ENCODE measurements around the gene CCNQ. TPM values are rescaled to one million over a fixed set of nuclear protein-coding genes. Genes with fewer than 3 reads are reported as not detected.
A peak's percentile ranks its signal among the peaks of the same experiment; 100 is the strongest.

CCNQ gene
- total and polyA plus RNA-seq, 2 of the 8 experiments (the other 6 are each of a cell fraction or from before 2014, with no cell fraction given) = 16.6 to 32.1 TPM

- CTCF ChIA-PET (ENCODE audit: partially characterized antibody) = interaction anchor here (1.2 to 28.7 kb wide), 11 partner anchors 2 to 107 kb away, joined by 3 to 408 read pairs (median 27); partner anchors contain the start of gene DUSP9
Measured at GRCh38 chrX:153646620-153647373, 47.9 kb upstream of the CCNQ start, which contains the start of gene DUSP9. TSS of gene DUSP9 (plus strand) at chrX:153647203. CDS start at chrX:153647954, 751 bp downstream.

More at GRCh38 chrX:153646620-153647373, 47.9 kb upstream of the CCNQ start, which contains the start of gene DUSP9:
- Histone ChIP-seq H3K4me2 (ENCODE audit: insufficient read depth in 1 of 2, low read depth in 2 of 2, low read length in 2 of 2) (peak within 1 kb of the TSS; percentile 61 to 63), H3K23ac (ENCODE audit: insufficient read length) (no peak within 1 kb of the TSS), H3K4me1 (replicated peaks in 1 of 4; ENCODE audit: control insufficient read depth in 3 of 4, insufficient read depth in 4 of 4, low read length in 3 of 4) (peaks cover 0 to 14% (median 7%) of the 10 kb centered on the region in 4 experiments; a peak in 4 of 7 replicates), H2AFZ (ENCODE audit: low read length) (no peak within 1 kb of the TSS), H3K4me3 (ENCODE audit: extremely low read depth in 1 of 4, insufficient read depth in 2 of 4, low read depth in 3 of 4, low read length in 4 of 4) (peak within 1 kb of the TSS in 2 of 4 experiments; percentile 4 to 48; a peak in 4 of 8 replicates), H2BK120ac (replicated peaks; ENCODE audit: low read depth, low read length) (no peak within 1 kb of the TSS), H3K79me2 (ENCODE audit: control insufficient read depth in 1 of 2, insufficient read depth in 2 of 2, low read length in 2 of 2) (no peaks in the 10 kb centered on the region), H3K79me1 (ENCODE audit: low read depth, low read length) (no peaks in the 10 kb centered on the region), H2BK5ac (ENCODE audit: low read depth, low read length) (no peak within 1 kb of the TSS), H3K14ac (ENCODE audit: insufficient read length) (no peak within 1 kb of the TSS), H3K27me3 (replicated peaks in 1 of 4; ENCODE audit: control insufficient read depth in 3 of 4, extremely low read depth in 1 of 4, insufficient read depth in 3 of 4, low read length in 3 of 4) (peaks cover 72% of the 10 kb centered on the region in 4 experiments), H4K91ac (replicated peaks; ENCODE audit: insufficient read length, low read length) (no peak within 1 kb of the TSS), H4K20me1 (replicated peaks in 1 of 2; ENCODE audit: control insufficient read depth in 1 of 2, insufficient read depth in 2 of 2, low read length in 2 of 2) (peaks cover 0 to 16% of the 10 kb centered on the region in 2 experiments), H3K23me2 (ENCODE audit: low read depth, low read length) (peaks cover 7% of the 10 kb centered on the region; the same call in 1 of the 2 replicates), H2BK12ac (ENCODE audit: low read depth, low read length) (no peak within 1 kb of the TSS), H3K4ac (replicated peaks; ENCODE audit: insufficient read length, low read depth, low read length) (no peak within 1 kb of the TSS), H2BK20ac (ENCODE audit: low read length) (no peak within 1 kb of the TSS), H4K8ac (ENCODE audit: extremely low read depth, insufficient read depth, low read length) (no peak within 1 kb of the TSS; the same call in 1 of the 2 replicates), H3K56ac (replicated peaks; ENCODE audit: insufficient read length, low read depth, low read length) (no peak within 1 kb of the TSS), H3K9me3 (ENCODE audit: insufficient read depth in 2 of 2, low read depth in 1 of 2, low read length in 1 of 2) (no peaks in the 10 kb centered on the region; a peak in 1 of 4 replicates), H4K5ac (ENCODE audit: insufficient read length, low read depth, low read length) (no peak within 1 kb of the TSS), H2AK5ac (ENCODE audit: low read depth, low read length) (0 out of 2 replicates have a peak within 1 kb of the TSS, but pooled peaks have one; percentile 1), H2BK15ac (ENCODE audit: low read length) (no peak within 1 kb of the TSS), H3K36me3 (ENCODE audit: control insufficient read depth in 2 of 4, insufficient read depth in 4 of 4, low read length in 3 of 4) (peaks cover 0 to 4% (median 0%) of the 10 kb centered on the region in 4 experiments; a peak in 1 of 8 replicates), H3K9ac (replicated peaks in 1 of 4; ENCODE audit: extremely low read depth in 1 of 4, low read depth in 3 of 4, low read length in 3 of 4) (no peak within 1 kb of the TSS), H3K27ac (ENCODE audit: low read depth, low read length) (no peak within 1 kb of the TSS), H3K18ac (ENCODE audit: extremely low read depth, low read length) (no peak within 1 kb of the TSS)
- WGBS, 2 experiments (ENCODE audit: extremely low coverage in 1 of 2, insufficient coverage in 1 of 2, insufficient read length in 1 of 2, insufficient replicate concordance in 2 of 2, low coverage in 1 of 2, low lambda C conversion rate in 2 of 2, missing lambda C conversion rate in 1 of 2) = 16% methylated on average over 10 of the region's 53 CpGs; no CpG with 5 or more reads in 1 of the 2 experiments
- FAIRE-seq = no peak
- POLR2A ChIA-PET (ENCODE audit: partially characterized antibody) = interaction anchor here (1.3 kb wide), 1 partner anchor 37 kb away, joined by 5 read pairs; no protein-coding TSS in a partner anchor
- TF ChIP-seq E2F6 (IDR thresholded peaks at IDR 0.05) = peak; percentile 51
- peak; percentile 47; the same call in 1 of the 2 replicates for TF ChIP-seq MAX (IDR thresholded peaks at IDR 0.05)
- TF ChIP-seq KDM1A (IDR thresholded peaks at IDR 0.05; ENCODE audit: borderline replicate concordance, low read length) = peak; percentile 40; the same call in 1 of the 2 replicates
- TF ChIP-seq RXRA (IDR thresholded peaks at IDR 0.05; ENCODE audit: insufficient read depth, low read depth, low read length) = 0 out of 2 replicates have a peak, but pooled peaks have one; percentile 15
- no peak for TF ChIP-seq ASH2L (IDR thresholded peaks at IDR 0.05; ENCODE audit: low read length)
- no peak for DNase-seq (ENCODE audit: low read depth in 1 of 2, low spot score in 2 of 2)

All from H1 (cell line).